Stimulated activated CD4-positive, alpha-beta T cell treated with anti-CD3 and anti-CD28 coated beads, Interleukin-2, amount 100 ng/mL, for 48 hours (primary cell): ENCODE measurements around the gene NEDD9.

Source experiments
- DNase-seq, 2 donors: peaks; one replicate each; pipeline ENCODE4 v3.0.0-alpha.2; 2020

Gene NEDD9, protein sequence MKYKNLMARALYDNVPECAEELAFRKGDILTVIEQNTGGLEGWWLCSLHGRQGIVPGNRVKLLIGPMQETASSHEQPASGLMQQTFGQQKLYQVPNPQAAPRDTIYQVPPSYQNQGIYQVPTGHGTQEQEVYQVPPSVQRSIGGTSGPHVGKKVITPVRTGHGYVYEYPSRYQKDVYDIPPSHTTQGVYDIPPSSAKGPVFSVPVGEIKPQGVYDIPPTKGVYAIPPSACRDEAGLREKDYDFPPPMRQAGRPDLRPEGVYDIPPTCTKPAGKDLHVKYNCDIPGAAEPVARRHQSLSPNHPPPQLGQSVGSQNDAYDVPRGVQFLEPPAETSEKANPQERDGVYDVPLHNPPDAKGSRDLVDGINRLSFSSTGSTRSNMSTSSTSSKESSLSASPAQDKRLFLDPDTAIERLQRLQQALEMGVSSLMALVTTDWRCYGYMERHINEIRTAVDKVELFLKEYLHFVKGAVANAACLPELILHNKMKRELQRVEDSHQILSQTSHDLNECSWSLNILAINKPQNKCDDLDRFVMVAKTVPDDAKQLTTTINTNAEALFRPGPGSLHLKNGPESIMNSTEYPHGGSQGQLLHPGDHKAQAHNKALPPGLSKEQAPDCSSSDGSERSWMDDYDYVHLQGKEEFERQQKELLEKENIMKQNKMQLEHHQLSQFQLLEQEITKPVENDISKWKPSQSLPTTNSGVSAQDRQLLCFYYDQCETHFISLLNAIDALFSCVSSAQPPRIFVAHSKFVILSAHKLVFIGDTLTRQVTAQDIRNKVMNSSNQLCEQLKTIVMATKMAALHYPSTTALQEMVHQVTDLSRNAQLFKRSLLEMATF

GRCh38 chr6:11232193-11232769 lies at the start of gene NEDD9:
TSS of gene NEDD9 (minus strand) at chr6:11232668. CDS start at chr6:11232515, 153 bp downstream.
- peak; percentile 85 to 89 for DNase-seq

GRCh38 chr6:11282245-11282644 lies 49.8 kb upstream of the NEDD9 start:
- no peak for DNase-seq

- no peak for DNase-seq
These were observed 47.9 kb upstream of the NEDD9 start for GRCh38 chr6:11280394-11280793.

GRCh38 chr6:11279284-11279689 lies 46.8 kb upstream of the NEDD9 start:
- DNase-seq, result no peak

DNA sequence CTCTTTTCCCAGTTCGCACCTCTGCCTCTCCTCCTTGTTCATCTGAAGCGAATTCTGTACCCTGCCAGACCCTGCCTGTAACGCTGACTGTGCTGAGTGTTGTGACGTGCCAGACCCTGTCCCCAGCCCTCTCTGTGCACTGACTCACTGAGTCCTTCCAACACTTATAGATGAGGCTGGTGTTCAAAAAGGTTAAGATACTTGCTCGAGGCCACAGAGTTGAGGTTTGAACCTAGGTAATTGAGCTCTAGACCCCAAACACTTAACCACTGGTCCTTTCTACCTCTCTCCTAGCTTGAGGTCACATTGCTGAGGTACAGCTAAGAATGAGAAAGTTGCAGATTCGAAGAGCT lies 45.7 kb upstream of the NEDD9 start:
- no peak for DNase-seq

DNA sequence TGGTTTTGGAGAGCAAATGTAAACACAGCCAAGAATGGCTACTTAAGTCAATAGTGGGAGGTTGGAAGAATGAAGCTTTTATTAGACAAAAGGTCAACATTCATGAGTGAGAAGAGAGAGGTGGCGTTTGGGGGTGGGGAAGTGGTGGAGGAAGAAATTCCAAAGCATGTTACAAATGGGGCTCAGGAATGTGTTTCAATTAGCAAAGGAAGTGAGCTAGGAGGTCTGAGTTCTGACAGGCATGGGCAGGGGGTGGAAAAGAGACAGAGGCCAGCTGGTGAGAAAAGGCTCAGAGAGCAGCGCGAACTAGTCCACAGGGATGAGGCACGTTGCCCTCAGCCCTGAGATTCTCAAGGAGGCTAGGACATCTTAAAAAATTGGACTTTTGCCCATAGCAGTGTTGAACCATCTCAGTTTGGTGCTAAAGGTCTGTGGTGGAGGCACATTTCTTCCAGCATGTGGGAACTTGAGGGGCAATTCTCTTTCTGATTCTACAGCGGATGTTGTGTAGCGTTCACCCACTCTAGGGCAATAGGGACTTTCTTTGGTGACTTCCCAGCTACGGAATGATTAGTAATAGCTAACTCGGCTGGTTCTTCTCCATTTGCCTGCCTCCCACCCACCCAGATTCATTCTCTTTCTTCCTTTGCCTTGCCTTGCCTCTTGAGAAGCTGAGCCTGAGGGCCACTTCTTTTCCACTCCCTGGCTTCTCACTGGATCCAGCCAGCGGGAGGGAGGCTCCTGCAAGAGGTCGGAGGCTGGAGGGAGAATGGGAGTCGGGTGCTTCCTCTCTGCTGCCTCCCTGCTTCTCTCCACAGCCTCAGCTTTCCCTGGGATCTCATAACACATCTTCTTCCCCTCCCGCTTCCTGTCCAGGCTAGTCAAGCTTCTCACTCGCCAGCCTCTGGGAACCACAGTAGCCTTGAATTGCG lies 45.1 kb upstream of the NEDD9 start:
- DNase-seq, result peak in 1 of 2 donors; percentile 17

- DNase-seq, result no peak
These were observed 44.4 kb upstream of the NEDD9 start for GRCh38 chr6:11276911-11277274.

GRCh38 chr6:11276228-11276627 lies 43.8 kb upstream of the NEDD9 start:
- no peak for DNase-seq

DNA sequence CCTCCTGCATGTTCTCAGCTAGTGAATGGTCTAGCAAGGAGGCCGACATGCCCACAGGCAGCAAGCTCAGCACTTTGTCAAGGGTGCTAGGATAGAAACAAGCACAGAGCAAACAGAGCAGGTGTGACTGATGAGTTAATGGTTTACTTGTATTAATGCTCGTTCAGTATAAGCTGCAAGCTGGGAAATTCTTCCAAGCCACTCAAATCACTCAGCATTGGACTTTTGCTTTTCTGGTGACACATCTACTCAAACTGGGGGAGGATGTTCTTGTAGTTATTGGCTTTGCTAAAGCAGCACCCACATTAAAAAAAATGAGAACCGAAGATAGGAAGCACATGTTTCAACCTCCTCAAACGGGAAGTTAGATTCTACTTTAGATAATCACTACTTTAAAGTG lies 43.1 kb upstream of the NEDD9 start:
- DNase-seq, result no peak

DNA sequence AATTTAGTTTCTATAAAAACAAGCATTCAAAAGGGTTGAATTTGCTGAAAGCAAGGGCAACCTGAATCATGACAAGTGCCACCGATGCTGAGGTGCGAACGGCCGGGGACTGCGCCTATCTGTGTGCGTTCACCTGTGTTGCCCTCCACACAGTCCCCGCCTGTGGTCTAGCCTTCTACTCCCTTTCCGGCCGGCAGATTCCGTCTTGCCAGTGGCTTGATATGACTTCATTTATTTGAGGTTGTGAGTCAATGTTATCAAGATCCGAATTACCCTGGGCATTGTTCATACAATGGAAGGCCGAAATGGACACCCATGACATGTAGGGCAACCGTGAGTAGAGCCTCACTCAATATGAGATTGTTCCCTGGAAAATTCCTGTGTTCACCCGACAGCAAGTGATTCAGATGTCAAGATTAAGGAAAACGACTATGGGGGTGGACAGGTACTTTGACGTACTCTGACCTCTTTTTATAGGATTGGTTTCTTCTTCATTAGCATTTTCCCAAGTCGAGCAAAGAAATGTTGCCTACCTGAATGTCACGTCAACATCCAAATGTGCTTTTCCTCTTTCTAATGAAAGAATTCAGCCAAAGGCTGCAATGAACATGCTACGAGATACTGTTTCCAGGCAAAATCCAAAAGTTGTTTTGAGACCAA lies 41.1 kb upstream of the NEDD9 start:
- no peak for DNase-seq

GRCh38 chr6:11272491-11273192 lies 40.2 kb upstream of the NEDD9 start:
- no peak for DNase-seq

GRCh38 chr6:11271228-11272020 lies 39.0 kb upstream of the NEDD9 start:
- no peak for DNase-seq

- DNase-seq, result no peak
These were observed 37.9 kb upstream of the NEDD9 start for GRCh38 chr6:11270030-11271027.

GRCh38 chr6:11268978-11269377 lies 36.5 kb upstream of the NEDD9 start:
- no peak for DNase-seq

DNA sequence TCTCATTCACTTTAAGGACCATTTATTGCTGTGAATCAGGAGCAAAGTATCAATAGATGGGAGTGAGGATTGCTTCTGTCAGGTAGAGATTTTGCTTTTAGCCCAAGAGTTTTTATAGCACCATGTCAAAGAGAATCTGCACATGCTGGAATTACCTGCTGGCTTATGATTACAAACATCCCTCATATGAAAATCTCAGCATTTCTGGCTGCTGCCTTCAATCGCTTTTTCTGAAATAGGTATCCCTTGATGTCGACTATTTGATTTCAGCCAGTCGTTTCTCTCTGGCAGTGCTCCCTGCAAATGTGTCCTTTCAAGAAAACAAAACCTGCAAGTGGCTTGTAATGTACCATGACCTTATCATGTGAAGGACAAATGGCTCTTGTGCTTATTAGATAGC lies 34.5 kb upstream of the NEDD9 start:
- DNase-seq, result no peak

GRCh38 chr6:11265932-11266331 lies 33.5 kb upstream of the NEDD9 start:
- no peak for DNase-seq

DNA sequence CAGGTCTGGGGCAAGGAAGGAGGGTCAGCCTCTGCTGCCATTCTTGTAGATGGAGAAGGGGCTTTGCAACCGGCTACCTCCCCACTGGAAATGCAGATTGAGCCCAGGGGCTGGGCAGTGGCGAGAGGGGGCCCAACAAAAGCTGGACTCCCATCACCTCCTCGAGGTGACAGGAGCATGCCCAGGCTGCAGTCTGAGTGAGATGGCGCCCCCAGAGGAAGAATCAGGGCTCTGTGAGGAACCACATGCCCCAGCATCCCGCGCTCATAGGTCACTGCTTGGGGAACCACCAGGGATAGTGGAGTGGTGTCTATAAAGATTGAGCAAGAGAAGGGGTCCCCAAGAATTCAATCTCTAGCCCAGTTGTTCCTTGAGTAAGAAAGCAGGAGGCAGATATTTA lies 31.6 kb upstream of the NEDD9 start:
- no peak for DNase-seq

DNA sequence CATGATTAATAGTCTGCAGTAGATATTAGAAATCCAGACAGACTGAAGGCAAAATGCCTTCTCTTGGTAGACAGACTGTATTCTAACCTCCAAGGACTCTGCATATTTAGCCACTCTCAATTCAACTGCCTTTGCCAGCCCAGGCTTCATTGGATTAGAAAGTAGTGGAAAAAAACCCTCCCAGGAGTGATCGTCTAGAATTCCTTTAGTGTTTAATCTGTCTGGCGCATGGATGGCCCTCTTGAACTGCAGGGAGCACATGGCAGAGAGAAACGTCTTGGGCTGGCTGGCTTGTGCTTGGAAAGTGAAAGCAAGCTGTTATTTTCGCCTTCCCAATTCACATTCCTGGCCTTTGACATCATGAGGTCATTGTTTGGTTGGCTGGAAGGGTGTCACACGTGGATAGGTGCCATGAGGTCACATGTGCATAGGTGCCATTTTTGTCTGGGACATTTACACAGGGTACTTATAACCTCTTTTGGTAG lies 30.9 kb upstream of the NEDD9 start:
- DNase-seq, result no peak

DNA sequence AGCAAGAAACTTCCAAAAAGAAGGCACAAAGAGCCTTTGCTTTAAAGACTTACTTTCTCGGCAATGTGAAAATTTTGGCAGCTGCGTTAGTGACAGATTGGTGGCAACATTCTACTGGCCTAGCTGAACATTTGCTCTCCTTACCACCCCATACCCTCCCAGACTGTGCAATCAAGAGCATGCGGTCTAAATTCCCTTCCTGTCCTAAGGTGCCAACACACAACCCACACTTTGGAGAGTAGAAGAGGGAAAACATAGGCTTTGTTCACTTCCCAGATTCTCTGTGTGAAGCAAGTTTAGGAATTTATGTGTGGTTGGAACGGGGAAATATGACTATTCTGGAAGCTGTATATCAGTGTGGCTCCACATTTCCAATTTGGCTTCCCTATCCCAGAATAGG lies 29.8 kb upstream of the NEDD9 start:
- no peak for DNase-seq
